ENCODE measurements around the gene GRK7. TPM values are rescaled to one million over a fixed set of nuclear protein-coding genes. Genes with fewer than 3 reads are reported as not detected.
A peak's percentile ranks its signal among the peaks of the same experiment; 100 is the strongest.
"Not testable (repeated sequence)": the region's sequence is repeated elsewhere in the genome, so short reads cannot be mapped to it uniquely, and the experiment has no call there.

GRK7 gene
- total RNA-seq, 4 donors from 2014 or later: not detected

GRCh38 chr3:141739731-141740130 lies 23.5 kb upstream of the GRK7 start:
- Histone ChIP-seq H3K36me3 (peaks cover 0 to 7% (median 0%) of the 10 kb centered on the region in 3 donors), H3K9me3 (no peaks in the 10 kb centered on the region), H3K27ac (peak overlapping the region in 3 of 4 donors; percentile 85 to 98 (median 97)), H3K4me1 (peaks cover 0 to 35% (median 0%) of the 10 kb centered on the region in 4 donors), H3K27me3 (no peaks in the 10 kb centered on the region), H3K4me3 (peak overlapping the region in 3 of 4 donors; percentile 61 to 92 (median 82))
- DNase-seq: no peak
- no peak for TF ChIP-seq CTCF (IDR thresholded peaks at IDR 0.05)
- no peak for TF ChIP-seq POLR2A (IDR thresholded peaks at IDR 0.05)

- Histone ChIP-seq H3K9me3 (no peaks in the 10 kb centered on the region), H3K27me3 (no peaks in the 10 kb centered on the region), H3K36me3 (peaks cover 0 to 13% (median 0%) of the 10 kb centered on the region in 3 donors), H3K27ac (peak overlapping the region in 2 of 4 donors; percentile 85 to 98), H3K4me1 (peaks cover 0 to 35% (median 0%) of the 10 kb centered on the region in 4 donors), H3K4me3 (peak overlapping the region in 2 of 4 donors; percentile 61 to 92)
- TF ChIP-seq CTCF (IDR thresholded peaks at IDR 0.05) (no peak), POLR2A (IDR thresholded peaks at IDR 0.05) (peak in 1 of 2 donors; percentile 5)
- no peak for DNase-seq
Measured at GRCh38 chr3:141740349-141740748, 22.9 kb upstream of the GRK7 start.

- no peak overlapping the region for H3K27ac ChIP-seq
- H3K36me3 ChIP-seq: peaks cover 0 to 42% (median 0%) of the 10 kb centered on the region in 3 donors
- TF ChIP-seq CTCF (IDR thresholded peaks at IDR 0.05): no peak
- TF ChIP-seq POLR2A (IDR thresholded peaks at IDR 0.05): no peak
- H3K27me3 ChIP-seq: no peaks in the 10 kb centered on the region
- H3K4me3 ChIP-seq: no peak overlapping the region
- H3K4me1 ChIP-seq: peaks cover 0 to 35% (median 0%) of the 10 kb centered on the region in 4 donors
- no peak for DNase-seq
- H3K9me3 ChIP-seq: no peaks in the 10 kb centered on the region
Measured at GRCh38 chr3:141743305-141743704, 19.9 kb upstream of the GRK7 start.

GRCh38 chr3:141746962-141747361 lies 16.2 kb upstream of the GRK7 start:
- Histone ChIP-seq H3K27ac (no peak overlapping the region), H3K4me1 (peaks cover 0 to 8% (median 0%) of the 10 kb centered on the region in 4 donors), H3K36me3 (peaks cover 0 to 53% (median 0%) of the 10 kb centered on the region in 3 donors), H3K4me3 (no peak overlapping the region), H3K27me3 (no peaks in the 10 kb centered on the region), H3K9me3 (no peaks in the 10 kb centered on the region)
- TF ChIP-seq CTCF (IDR thresholded peaks at IDR 0.05) (no peak), POLR2A (IDR thresholded peaks at IDR 0.05) (no peak)
- DNase-seq: no peak

- no peak for TF ChIP-seq CTCF (IDR thresholded peaks at IDR 0.05)
- no peak for TF ChIP-seq POLR2A (IDR thresholded peaks at IDR 0.05)
Measured at GRCh38 chr3:141753399-141753798, 9.8 kb upstream of the GRK7 start.

GRCh38 chr3:141754032-141754431 lies 9.2 kb upstream of the GRK7 start:
- Histone ChIP-seq H3K27ac (no peak overlapping the region), H3K9me3 (no peaks in the 10 kb centered on the region), H3K4me1 (no peaks in the 10 kb centered on the region), H3K27me3 (no peaks in the 10 kb centered on the region), H3K4me3 (no peak overlapping the region), H3K36me3 (peaks cover 0 to 7% (median 0%) of the 10 kb centered on the region in 3 donors)
- TF ChIP-seq POLR2A (IDR thresholded peaks at IDR 0.05) (no peak), CTCF (IDR thresholded peaks at IDR 0.05) (no peak)
- DNase-seq: no peak

More at GRCh38 chr3:141753399-141753798, 9.8 kb upstream of the GRK7 start:
- Histone ChIP-seq H3K36me3 (peaks cover 0 to 12% (median 0%) of the 10 kb centered on the region in 3 donors), H3K27ac (no peak overlapping the region), H3K4me1 (no peaks in the 10 kb centered on the region), H3K27me3 (no peaks in the 10 kb centered on the region), H3K4me3 (no peak overlapping the region), H3K9me3 (no peaks in the 10 kb centered on the region)
- DNase-seq: no peak

GRCh38 chr3:141762552-141762951 lies 656 bp upstream of the GRK7 start:
- DNase-seq, H3K27me3 ChIP-seq, H3K4me3 ChIP-seq, H3K4me1 ChIP-seq, H3K27ac ChIP-seq, H3K9me3 ChIP-seq, H3K36me3 ChIP-seq: not testable (repeated sequence)

Measured in Peyer's patch (tissue), 4 donors.